K562 (cell line): ENCODE measurements around the gene CAST. TPM values are rescaled to one million over a fixed set of nuclear protein-coding genes. Genes with fewer than 3 reads are reported as not detected.

Experiments
- ATAC-seq: fragments of 200-7000 bp; cut with Tn5 transposase; 3 replicates; pipeline ENCODE4 v1.9.1; 2020; ENCODE audit warnings: moderate library complexity
- BruUV-seq: library from RNA; stranded (reverse); fragments of 400-500 nt; replicated peaks from 2 replicates; lab custom pipeline; 2021; lab: Mats Ljungman, UMichigan
- CTCF ChIA-PET: fragments of 300-600 bp; formaldehyde crosslinking; extraction: SDS; loops from one replicate; lab custom pipeline; 2021; ENCODE audit warnings: low intra/inter-chr PET ratio; lab: Yijun Ruan, JAX
- POLR2A ChIA-PET: fragments of 300-600, 350-650 bp; sonication (Branson Sonifier 250); formaldehyde crosslinking; extraction: SDS; loops from one replicate; lab custom pipeline; 2021; ENCODE audit warnings: antibody characterized with exemption, inconsistent platforms; lab: Yijun Ruan, JAX
- DNase-seq, 4 experiments: peaks; one replicate each; pipeline versions ENCODE4 v3.0.0 to v3.0.0-alpha.2; 2011 to 2018; ENCODE audit warnings: low spot score in 3 of 4, mixed read lengths in 3 of 4; ENCODE audit errors: extremely low read depth in 1 of 4
- FAIRE-seq: peaks from 2 replicates; lab custom pipeline; 2011; peaks lifted over from hg19 to GRCh38; lab: Jason Lieb, UNC
- H2AFZ ChIP-seq: 2 replicates; pipeline ENCODE4 v1.6.0; 2011; ENCODE audit warnings: low read depth, low read length, control low read depth, inconsistent platforms
- H3K27ac ChIP-seq: fragments of 200-600 bp; 3 replicates; pipeline ENCODE4 v1.8.0; 2011; ENCODE audit warnings: low read depth, mild to moderate bottlenecking, control low read depth, inconsistent platforms, low read length, moderate library complexity, mixed read lengths; ENCODE audit errors: extremely low read depth
- H3K27me3 ChIP-seq, 2 experiments: fragments of 300-600 bp in 1 of 2; 2 replicates in 1 of 2; 3 replicates in 1 of 2; pipeline versions ENCODE4 v1.6.0 to v1.8.0; 2011; ENCODE audit warnings: inconsistent platforms in 2 of 2, low read length in 2 of 2, mild to moderate bottlenecking in 1 of 2, mixed read lengths in 1 of 2, moderate library complexity in 1 of 2; ENCODE audit not compliant: control insufficient read depth in 2 of 2, insufficient read depth in 2 of 2
- H3K36me3 ChIP-seq: fragments of 300-600 bp; 3 replicates; pipeline ENCODE4 v1.8.0; 2011; ENCODE audit warnings: mild to moderate bottlenecking, low read length, inconsistent platforms; ENCODE audit not compliant: control insufficient read depth, insufficient read depth
- H3K4me1 ChIP-seq, 2 experiments: fragments of 200-600 bp in 1 of 2; replicated peaks in 1 of 2; 2 replicates in 1 of 2; 3 replicates in 1 of 2; pipeline versions ENCODE4 v1.5.1 to v1.8.0; 2011; ENCODE audit warnings: inconsistent platforms in 2 of 2, low read length in 2 of 2, mild to moderate bottlenecking in 1 of 2, mixed read lengths in 1 of 2, moderate library complexity in 1 of 2; ENCODE audit not compliant: control insufficient read depth in 2 of 2, insufficient read depth in 2 of 2
- H3K4me2 ChIP-seq: 2 replicates; pipeline ENCODE4 v1.6.1; 2011; ENCODE audit warnings: low read length, control low read depth, inconsistent platforms, mixed read lengths; ENCODE audit not compliant: insufficient read depth
- H3K4me3 ChIP-seq: fragments of 200-600 bp; sonication (generic), shearing (Covaris generic); 2 replicates; pipeline ENCODE4 v1.5.1; 2016; ENCODE audit warnings: control low read depth, inconsistent platforms
- H3K79me2 ChIP-seq: fragments of 200-600 bp; 3 replicates; pipeline ENCODE4 v1.8.0; 2011; ENCODE audit warnings: low read length, inconsistent platforms; ENCODE audit not compliant: control insufficient read depth, insufficient read depth
- H3K9ac ChIP-seq, 2 experiments: 2 replicates each; pipeline versions ENCODE4 v1.6.0 to v1.6.1; 2011; ENCODE audit warnings: low read depth in 2 of 2, low read length in 2 of 2, control low read depth in 1 of 2, inconsistent platforms in 1 of 2, mild to moderate bottlenecking in 1 of 2, mixed read lengths in 1 of 2; ENCODE audit not compliant: insufficient read depth in 1 of 2
- H3K9me1 ChIP-seq: one replicate; pipeline ENCODE4 v1.6.0; 2011; ENCODE audit warnings: inconsistent platforms, mild to moderate bottlenecking, low read length, moderate library complexity; ENCODE audit not compliant: control insufficient read depth, insufficient read depth
- H3K9me3 ChIP-seq: replicated peaks from 2 replicates; pipeline ENCODE4 v1.5.1; 2011; ENCODE audit warnings: low read depth, low read length, inconsistent platforms; ENCODE audit not compliant: control insufficient read depth, insufficient read depth
- H4K20me1 ChIP-seq: replicated peaks from 2 replicates; pipeline ENCODE4 v1.6.1; 2011; ENCODE audit warnings: low read length, inconsistent platforms, mixed read lengths; ENCODE audit not compliant: control insufficient read depth, insufficient read depth
- CBFA2T2 ChIP-seq: fragments of 450-650 bp; conservative IDR thresholded peaks from 2 replicates; pipeline ENCODE4 v1.6.1; 2017; ENCODE audit warnings: mild to moderate bottlenecking
- JUND ChIP-seq, 2 experiments: IDR thresholded peaks; 2 replicates in 1 of 2; 3 replicates in 1 of 2; pipeline ENCODE4 v1.6.1; 2011; ENCODE audit warnings: borderline replicate concordance in 2 of 2, low read depth in 2 of 2, low read length in 2 of 2, improper control_type of control experiment in 1 of 2, missing biosample characterization in 1 of 2, missing genetic modification characterization in 1 of 2, missing genetic modification reagents in 1 of 2
- ZNF239 ChIP-seq: fragments of 250-450 bp; sonication (Bioruptor Pico); IDR thresholded peaks from 2 replicates; pipeline ENCODE4 v1.4.0; 2020; ENCODE audit warnings: mild to moderate bottlenecking
- ZNF280B ChIP-seq: fragments of 250-450 bp; sonication (Bioruptor Pico); IDR thresholded peaks from 2 replicates; pipeline ENCODE4 v1.5.1; 2021; ENCODE audit warnings: mild to moderate bottlenecking
- WGBS: fragments of 100-300 bp; shearing (Covaris generic); methylation state at CpG from one replicate; pipeline ENCODE4 v1.1.6; 2016; ENCODE audit warnings: low coverage, mixed read lengths; ENCODE audit not compliant: insufficient coverage; ENCODE audit errors: missing lambda C conversion rate; 5-methylcytosine and 5-hydroxymethylcytosine counted together
- in situ Hi-C: fragments of 300-500 bp; cut with MboI; formaldehyde crosslinking; loops from 4 replicates; pipeline ENCODE4 v1.15.0; 2018; ENCODE audit warnings: inconsistent platforms, mixed read lengths
- intact Hi-C: fragments of 100-400 bp; cut with micrococcal nuclease; formaldehyde crosslinking; loops from 2 replicates; pipeline ENCODE4 v1.14.2; 2022
- polyA plus RNA-seq, 8 experiments: library from polyadenylated mRNA; depleted of rRNA in 4 of 8; stranded (reverse) in 5 of 8; unstranded in 3 of 8; fragments of >200 nt; fragmentation: Nextera tagmentation in 2 of 8; fragmentation: Illumina TruSeq in 1 of 8; extraction: Ambion mirVana in 2 of 8; extraction: Trizol in 1 of 8; gene quantifications; 2 replicates each; pipeline versions ENCODE4 v1.2.1 to v1.2.3, GENCODE V29; 2011 to 2014; ENCODE audit warnings: inconsistent platforms in 1 of 8, missing spikeins in 1 of 8
- total RNA-seq, 7 experiments: library from RNA; depleted of rRNA in 6 of 7; stranded (reverse); fragments of >200 nt in 6 of 7; fragmentation: Illumina TruSeq in 2 of 7; extraction: Trizol in 2 of 7; gene quantifications; 2 replicates each; pipeline versions ENCODE4 v1.2.1 to v1.2.3, GENCODE V29; 2011 to 2021; ENCODE audit warnings: low replicate concordance in 1 of 7
- TF ChIP-seq, protein P1 (sequence below): sonication (generic); formaldehyde crosslinking; IDR thresholded peaks from 2 replicates; pipeline ENCODE4 v1.8.1; 2022; ENCODE audit warnings: missing genetic modification reagents
- TF ChIP-seq, protein P2 (sequence below), 3 experiments: fragments of 200-800 bp in 1 of 3; sonication (Bioruptor generic) in 1 of 3; sonication (generic) in 1 of 3; formaldehyde crosslinking in 1 of 3; IDR thresholded peaks; 2 replicates each; pipeline versions ENCODE4 v1.6.1 to v1.8.0; 2016 to 2022; ENCODE audit warnings: mild to moderate bottlenecking in 2 of 3, missing compliant biosample characterization in 2 of 3, missing genetic modification characterization in 2 of 3, missing genetic modification reagents in 1 of 3

The CAST gene
- total and polyA plus RNA-seq, 9 of the 15 experiments (the other 6 are each of a cell fraction or from before 2014, with no cell fraction given) = 55.5 to 136 (median 86.1) TPM

DNA sequence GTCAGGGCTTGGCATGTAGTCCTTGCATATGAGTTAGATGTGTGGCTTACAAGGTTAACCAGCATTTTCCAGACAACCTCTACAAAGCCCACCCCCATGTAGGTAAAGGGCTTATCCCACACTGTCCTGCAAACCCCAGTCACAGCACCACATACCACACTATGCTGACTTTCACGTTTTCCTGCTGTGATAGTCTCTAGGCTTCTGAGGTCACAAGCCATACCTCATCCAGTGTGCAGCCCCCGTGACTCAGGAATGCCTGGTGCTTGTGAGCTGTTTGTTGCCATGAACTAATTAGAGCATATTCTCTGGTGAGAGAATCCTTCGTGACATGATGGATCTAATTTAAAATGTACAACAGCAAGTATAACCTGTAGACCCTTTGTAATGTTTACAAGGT lies 94.8 kb downstream of the CAST start (continued):
- TF ChIP-seq, protein P1, sequence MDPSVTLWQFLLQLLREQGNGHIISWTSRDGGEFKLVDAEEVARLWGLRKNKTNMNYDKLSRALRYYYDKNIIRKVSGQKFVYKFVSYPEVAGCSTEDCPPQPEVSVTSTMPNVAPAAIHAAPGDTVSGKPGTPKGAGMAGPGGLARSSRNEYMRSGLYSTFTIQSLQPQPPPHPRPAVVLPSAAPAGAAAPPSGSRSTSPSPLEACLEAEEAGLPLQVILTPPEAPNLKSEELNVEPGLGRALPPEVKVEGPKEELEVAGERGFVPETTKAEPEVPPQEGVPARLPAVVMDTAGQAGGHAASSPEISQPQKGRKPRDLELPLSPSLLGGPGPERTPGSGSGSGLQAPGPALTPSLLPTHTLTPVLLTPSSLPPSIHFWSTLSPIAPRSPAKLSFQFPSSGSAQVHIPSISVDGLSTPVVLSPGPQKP = no peak

GRCh38 chr5:96758621-96759020 lies 96.4 kb downstream of the CAST start:
- Histone ChIP-seq H2AFZ (no peak overlapping the region), H3K9ac (no peak overlapping the region), H3K4me1 (no peaks in the 10 kb centered on the region), H3K36me3 (peaks cover 76% of the 10 kb centered on the region), H3K4me3 (no peak overlapping the region), H3K79me2 (no peaks in the 10 kb centered on the region), H3K9me1 (no peaks in the 10 kb centered on the region), H3K27ac (no peak overlapping the region), H3K9me3 (no peaks in the 10 kb centered on the region), H3K4me2 (no peak overlapping the region), H4K20me1 (no peaks in the 10 kb centered on the region), H3K27me3 (no peaks in the 10 kb centered on the region)
- CTCF ChIA-PET = no interaction called here
- no peak for FAIRE-seq
- no peak for ATAC-seq
- no TSS peak for BruUV-seq
- WGBS = 87% methylated on average over 4 of the region's 4 CpGs
- POLR2A ChIA-PET = interaction anchor here (0.5 kb wide), 2 partner anchors 11 to 45 kb away, joined by 3 to 5 read pairs; no protein-coding TSS in a partner anchor
- DNase-seq = no peak
- TF ChIP-seq CBFA2T2 (no peak), ZNF239 (CRISPR knock-in tag) (no peak)
- in situ Hi-C loops = no loop called here
- intact Hi-C loops = no loop called here

- Histone ChIP-seq H3K9me3 (no peaks in the 10 kb centered on the region), H3K27ac (no peak overlapping the region), H3K4me2 (no peak overlapping the region), H4K20me1 (no peaks in the 10 kb centered on the region), H2AFZ (no peak overlapping the region), H3K27me3 (no peaks in the 10 kb centered on the region), H3K9me1 (no peaks in the 10 kb centered on the region), H3K36me3 (peaks cover 79% of the 10 kb centered on the region), H3K79me2 (no peaks in the 10 kb centered on the region), H3K4me1 (no peaks in the 10 kb centered on the region), H3K4me3 (no peak overlapping the region), H3K9ac (no peak overlapping the region)
- ATAC-seq = no peak
- CTCF ChIA-PET = no interaction called here
- no TSS peak for BruUV-seq
- POLR2A ChIA-PET = interaction anchor here (1.1 to 1.5 kb wide), 2 partner anchors 9 to 10 kb away, joined by 3 read pairs; no protein-coding TSS in a partner anchor
- in situ Hi-C loops = no loop called here
- no peak for FAIRE-seq
- no peak for DNase-seq
- intact Hi-C loops = no loop called here
- 75% methylated on average over 4 of the region's 4 CpGs for WGBS
- TF ChIP-seq, protein P2, sequence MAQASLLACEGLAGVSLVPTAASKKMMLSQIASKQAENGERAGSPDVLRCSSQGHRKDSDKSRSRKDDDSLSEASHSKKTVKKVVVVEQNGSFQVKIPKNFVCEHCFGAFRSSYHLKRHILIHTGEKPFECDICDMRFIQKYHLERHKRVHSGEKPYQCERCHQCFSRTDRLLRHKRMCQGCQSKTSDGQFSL (CRISPR knock-in tag; IDR thresholded peaks at IDR 0.05) = no peak
- TF ChIP-seq, protein P2 (tag; IDR thresholded peaks at IDR 0.05) = no peak
- TF ChIP-seq ZNF280B (CRISPR knock-in tag) (no peak), JUND (IDR thresholded peaks at IDR 0.05; ENCODE audit: borderline replicate concordance, low read depth, low read length) (no peak), JUND (tag; IDR thresholded peaks at IDR 0.05; ENCODE audit: borderline replicate concordance, low read depth, low read length) (no peak)
These were observed 99.4 kb downstream of the CAST start for GRCh38 chr5:96761618-96762017.
